Measurements from ENCODE around the gene MAMDC4.
A peak's percentile ranks its signal among the peaks of the same experiment; 100 is the strongest.

MAMDC4 gene

GRCh38 chr9:136806631-136807201 is 45.4 kb upstream of the MAMDC4 start:
- Histone ChIP-seq H3K4me1 (ENCODE audit: control insufficient read depth, insufficient read depth, low read length) (peaks cover 7% of the 10 kb centered on the region; the same call in 1 of the 2 replicates), H3K27ac (ENCODE audit: extremely low read depth, low read depth, low read length) (no peak overlapping the region; the same call in 1 of the 2 replicates), H3K4me3 (ENCODE audit: low read depth, low read length) (peak overlapping the region; percentile 84; the same call in 1 of the 2 replicates), H3K36me3 (ENCODE audit: control insufficient read depth in 2 of 2, insufficient read depth in 1 of 2, low read length in 2 of 2) (peaks cover 7 to 26% of the 10 kb centered on the region in 2 experiments), H3K9me3 (ENCODE audit: control insufficient read depth, insufficient read depth, low read depth, low read length) (no peaks in the 10 kb centered on the region)
- POLR2A ChIA-PET = interaction anchor here (0.7 to 3.3 kb wide), 11 partner anchors 9 to 264 kb away, joined by 3 to 15 read pairs (median 4); partner anchors contain the start of genes AJM1, SAPCD2 and TRAF2
- no peak for TF ChIP-seq ZBTB7A (tag by site-specific recombination; IDR thresholded peaks at IDR 0.05; ENCODE audit: low read depth)
- no peak for TF ChIP-seq ZFP3 (tag by site-specific recombination; IDR thresholded peaks at IDR 0.05; ENCODE audit: low read depth)
- TF ChIP-seq YY1 (tag by site-specific recombination; IDR thresholded peaks at IDR 0.05) = no peak
- TF ChIP-seq, protein P1, sequence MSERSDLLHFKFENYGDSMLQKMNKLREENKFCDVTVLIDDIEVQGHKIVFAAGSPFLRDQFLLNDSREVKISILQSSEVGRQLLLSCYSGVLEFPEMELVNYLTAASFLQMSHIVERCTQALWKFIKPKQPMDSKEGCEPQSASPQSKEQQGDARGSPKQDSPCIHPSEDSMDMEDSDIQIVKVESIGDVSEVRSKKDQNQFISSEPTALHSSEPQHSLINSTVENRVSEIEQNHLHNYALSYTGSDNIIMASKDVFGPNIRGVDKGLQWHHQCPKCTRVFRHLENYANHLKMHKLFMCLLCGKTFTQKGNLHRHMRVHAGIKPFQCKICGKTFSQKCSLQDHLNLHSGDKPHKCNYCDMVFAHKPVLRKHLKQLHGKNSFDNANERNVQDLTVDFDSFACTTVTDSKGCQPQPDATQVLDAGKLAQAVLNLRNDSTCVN (tag by site-specific recombination; optimal IDR thresholded peaks at IDR 0.05) = no peak
- TF ChIP-seq ZBTB49 (tag by site-specific recombination; IDR thresholded peaks at IDR 0.05; ENCODE audit: low read depth) = no peak
- no peak for TF ChIP-seq KLF17 (tag by site-specific recombination; IDR thresholded peaks at IDR 0.05)
- no peak for TF ChIP-seq ZSCAN30 (tag by site-specific recombination; IDR thresholded peaks at IDR 0.05)
- TF ChIP-seq ZBTB10 (tag by site-specific recombination; IDR thresholded peaks at IDR 0.05) = no peak
- TF ChIP-seq TRIM28 (IDR thresholded peaks at IDR 0.05; ENCODE audit: borderline replicate concordance, low read length) = no peak
- TF ChIP-seq YY2 (tag by site-specific recombination; IDR thresholded peaks at IDR 0.05) = no peak
- TF ChIP-seq, protein P2, sequence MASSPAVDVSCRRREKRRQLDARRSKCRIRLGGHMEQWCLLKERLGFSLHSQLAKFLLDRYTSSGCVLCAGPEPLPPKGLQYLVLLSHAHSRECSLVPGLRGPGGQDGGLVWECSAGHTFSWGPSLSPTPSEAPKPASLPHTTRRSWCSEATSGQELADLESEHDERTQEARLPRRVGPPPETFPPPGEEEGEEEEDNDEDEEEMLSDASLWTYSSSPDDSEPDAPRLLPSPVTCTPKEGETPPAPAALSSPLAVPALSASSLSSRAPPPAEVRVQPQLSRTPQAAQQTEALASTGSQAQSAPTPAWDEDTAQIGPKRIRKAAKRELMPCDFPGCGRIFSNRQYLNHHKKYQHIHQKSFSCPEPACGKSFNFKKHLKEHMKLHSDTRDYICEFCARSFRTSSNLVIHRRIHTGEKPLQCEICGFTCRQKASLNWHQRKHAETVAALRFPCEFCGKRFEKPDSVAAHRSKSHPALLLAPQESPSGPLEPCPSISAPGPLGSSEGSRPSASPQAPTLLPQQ (tag by site-specific recombination; IDR thresholded peaks at IDR 0.05) = no peak
- CTCF ChIA-PET = interaction anchor here (1.2 to 2.6 kb wide), 3 partner anchors 14 to 48 kb away, joined by 4 to 18 read pairs (median 10); partner anchors contain the start of gene AJM1

DNA sequence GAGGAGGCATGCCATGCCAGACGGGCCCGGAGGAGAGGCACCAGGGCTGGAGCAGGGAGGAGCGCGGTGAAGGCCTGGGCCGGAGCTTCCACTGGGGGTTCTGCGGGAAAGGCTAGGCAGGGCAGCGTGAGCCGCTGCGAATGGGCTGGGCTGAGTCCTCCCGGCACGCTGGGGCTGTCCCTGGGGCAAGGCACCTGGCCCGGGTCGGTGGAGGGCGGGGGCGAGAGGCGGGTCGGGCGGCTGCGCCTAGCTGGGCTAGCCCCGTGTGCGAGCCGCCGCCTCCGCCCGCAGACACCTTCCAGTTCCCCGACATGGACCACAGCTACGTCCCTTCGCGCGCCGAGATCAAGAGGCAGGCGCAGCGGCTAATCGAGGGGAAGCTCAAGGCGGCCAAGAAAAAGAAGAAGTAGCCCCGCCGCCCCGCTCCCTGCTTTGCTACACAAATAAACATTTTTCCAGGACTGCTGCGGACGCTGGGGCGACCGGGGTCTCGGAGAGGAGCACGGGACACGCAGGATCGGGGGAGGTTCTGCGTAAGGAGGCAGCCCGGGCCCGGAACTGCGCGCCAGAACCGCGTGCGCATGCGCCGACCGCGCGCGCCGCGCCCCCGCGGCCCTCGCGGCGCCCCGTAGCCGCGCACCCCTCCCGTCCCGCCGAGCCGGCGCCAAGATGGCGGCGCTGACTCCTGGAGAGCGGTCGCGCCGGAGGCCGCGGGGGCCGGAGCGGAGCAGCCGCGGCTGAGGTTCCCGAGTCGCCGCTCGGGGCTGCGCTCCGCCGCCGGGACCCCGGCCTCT is 44.7 kb upstream of the MAMDC4 start, which contains the start of gene RABL6:
RABL6 (plus strand) TSS at position 668 of the 794 bp plus-strand sequence. CDS start 249 bp downstream, outside the sequence.
- ChIA-PET POLR2A (interaction anchor here (0.6 to 3.3 kb wide), 9 partner anchors 10 to 79 kb away, joined by 3 to 15 read pairs (median 6); partner anchors contain the start of genes AJM1 and TRAF2), CTCF (interaction anchor here (0.5 to 2.6 kb wide), 5 partner anchors 15 to 465 kb away, joined by 3 to 18 read pairs (median 4); partner anchors contain the start of gene AJM1)
- Histone ChIP-seq H3K36me3 (ENCODE audit: control insufficient read depth in 2 of 2, insufficient read depth in 1 of 2, low read length in 2 of 2) (peaks cover 11 to 31% of the 10 kb centered on the region in 2 experiments), H3K27ac (ENCODE audit: extremely low read depth, low read depth, low read length) (peak within 1 kb of the TSS; percentile 96), H3K4me1 (ENCODE audit: control insufficient read depth, insufficient read depth, low read length) (peaks cover 7% of the 10 kb centered on the region; the same call in 1 of the 2 replicates), H3K9me3 (ENCODE audit: control insufficient read depth, insufficient read depth, low read depth, low read length) (no peaks in the 10 kb centered on the region), H3K4me3 (ENCODE audit: low read depth, low read length) (peak within 1 kb of the TSS; percentile 84)
- no peak for TF ChIP-seq CTCF (tag by site-specific recombination; IDR thresholded peaks at IDR 0.05)
- no peak for TF ChIP-seq ZSCAN4 (tag by site-specific recombination; IDR thresholded peaks at IDR 0.05)
- TF ChIP-seq IKZF3 (tag by site-specific recombination; IDR thresholded peaks at IDR 0.05) = 0 out of 2 replicates have a peak, but pooled peaks have one; percentile 11
- TF ChIP-seq ZNF530 (tag by site-specific recombination; IDR thresholded peaks at IDR 0.05; ENCODE audit: low read depth) = no peak
- peak; percentile 90 for TF ChIP-seq KLF1 (tag by site-specific recombination; IDR thresholded peaks at IDR 0.05)
- TF ChIP-seq ZBTB20 (tag by site-specific recombination; IDR thresholded peaks at IDR 0.05) = peak; percentile 71
- peak; percentile 59 for TF ChIP-seq ZXDB (tag by site-specific recombination; IDR thresholded peaks at IDR 0.05)
- TF ChIP-seq EGR2 (tag by site-specific recombination; IDR thresholded peaks at IDR 0.05; ENCODE audit: low read depth) = peak; percentile 66
- TF ChIP-seq ZBTB7A (tag by site-specific recombination; IDR thresholded peaks at IDR 0.05; ENCODE audit: low read depth) = 0 out of 2 replicates have a peak, but pooled peaks have one; percentile 29
